Measurements from ENCODE around the gene CEACAM1.
A peak's percentile ranks its signal among the peaks of the same experiment; 100 is the strongest.
"Not testable (repeated sequence)": the region's sequence is repeated elsewhere in the genome, so short reads cannot be mapped to it uniquely, and the experiment has no call there.

CEACAM1 gene

GRCh38 chr19:42548552-42548951, 20.3 kb upstream of the CEACAM1 start:
- DNase-seq (ENCODE audit: low read depth, low spot score), result no peak

GRCh38 chr19:42547929-42548328, 19.6 kb upstream of the CEACAM1 start:
- no peak for DNase-seq (ENCODE audit: low read depth, low spot score)

GRCh38 chr19:42546831-42547500, 18.7 kb upstream of the CEACAM1 start:
- DNase-seq (ENCODE audit: low read depth, low spot score), result no peak

GRCh38 chr19:42544146-42544545, 15.9 kb upstream of the CEACAM1 start:
- no peak for DNase-seq (ENCODE audit: low read depth, low spot score)

- no peak for DNase-seq (ENCODE audit: low read depth, low spot score)
Observed at GRCh38 chr19:42542791-42543190, 14.5 kb upstream of the CEACAM1 start.

GRCh38 chr19:42540071-42540553, 11.8 kb upstream of the CEACAM1 start:
- DNase-seq (ENCODE audit: low read depth, low spot score), result no peak

GRCh38 chr19:42538841-42539709, 10.8 kb upstream of the CEACAM1 start:
- no peak for DNase-seq (ENCODE audit: low read depth, low spot score)

- not testable (repeated sequence) for DNase-seq (ENCODE audit: low read depth, low spot score)
Observed at GRCh38 chr19:42535276-42535675, 7.0 kb upstream of the CEACAM1 start.

GRCh38 chr19:42534391-42534790, 6.1 kb upstream of the CEACAM1 start:
- DNase-seq (ENCODE audit: low read depth, low spot score), result no peak

- no peak for DNase-seq (ENCODE audit: low read depth, low spot score)
Observed at GRCh38 chr19:42532891-42533290, 4.6 kb upstream of the CEACAM1 start.

GRCh38 chr19:42531313-42531712, 3.0 kb upstream of the CEACAM1 start:
- no peak for DNase-seq (ENCODE audit: low read depth, low spot score)

GRCh38 chr19:42529248-42529764, 1.0 kb upstream of the CEACAM1 start:
- DNase-seq (ENCODE audit: low read depth, low spot score), result peak; percentile 48

GRCh38 chr19:42524943-42525342, 3.3 kb downstream of the CEACAM1 start:
- DNase-seq (ENCODE audit: low read depth, low spot score), result no peak

GRCh38 chr19:42524250-42524649, 4.0 kb downstream of the CEACAM1 start:
- no peak for DNase-seq (ENCODE audit: low read depth, low spot score)

GRCh38 chr19:42522262-42522661, 6.0 kb downstream of the CEACAM1 start:
- not testable (repeated sequence) for DNase-seq (ENCODE audit: low read depth, low spot score)

- DNase-seq (ENCODE audit: low read depth, low spot score), result no peak
Observed at GRCh38 chr19:42521346-42522030, 6.8 kb downstream of the CEACAM1 start.

- no peak for DNase-seq (ENCODE audit: low read depth, low spot score)
Observed at GRCh38 chr19:42519108-42519507, 9.2 kb downstream of the CEACAM1 start.

GRCh38 chr19:42516771-42517170, 11.5 kb downstream of the CEACAM1 start:
- DNase-seq (ENCODE audit: low read depth, low spot score), result no peak

GRCh38 chr19:42515241-42515832, 12.9 kb downstream of the CEACAM1 start:
- no peak for DNase-seq (ENCODE audit: low read depth, low spot score)

- no peak for DNase-seq (ENCODE audit: low read depth, low spot score)
Observed at GRCh38 chr19:42514449-42514848, 13.8 kb downstream of the CEACAM1 start.

- no peak for DNase-seq (ENCODE audit: low read depth, low spot score)
Observed at GRCh38 chr19:42512743-42513304, 15.5 kb downstream of the CEACAM1 start.

All from activated CD4-positive, CD25-positive, alpha-beta regulatory T cell treated with anti-CD3 and anti-CD28 coated beads, Interleukin-2, amount 50 U/mL, for 16 hours (primary cell).